OCI-LY7 (cell line): ENCODE measurements around the gene RALB. TPM values are rescaled to one million over a fixed set of nuclear protein-coding genes. Genes with fewer than 3 reads are reported as not detected.

Source experiments
- BruUV-seq: library from RNA; stranded (reverse); fragments of 400-500 nt; replicated peaks from 2 replicates; lab custom pipeline; 2021; lab: Mats Ljungman, UMichigan
- CTCF ChIA-PET: fragments of 300-600 bp; sonication (Branson Sonifier 250); formaldehyde crosslinking; loops from one replicate; lab custom pipeline; 2022; ENCODE audit warnings: antibody characterized with exemption; ENCODE audit not compliant: unreplicated experiment; lab: Charles Lee
- POLR2A ChIA-PET: fragments of 300-600 bp; sonication (Branson Sonifier 250); formaldehyde crosslinking; loops from one replicate; lab custom pipeline; 2022; ENCODE audit warnings: antibody characterized with exemption; lab: Charles Lee
- DNase-seq: peaks from one replicate; pipeline ENCODE4 v3.0.0-alpha.2; 2015; ENCODE audit warnings: low spot score
- H2AFZ ChIP-seq: fragments of 200-600 bp; sonication (generic), shearing (Covaris generic); 2 replicates; pipeline ENCODE4 v1.6.1; 2014; ENCODE audit warnings: mild to moderate bottlenecking, antibody characterized with exemption, low read length, moderate library complexity
- H3K27ac ChIP-seq: fragments of 200-600 bp; sonication (generic); 2 replicates; pipeline ENCODE4 v1.5.1; 2014; ENCODE audit warnings: mixed run types, low read depth, mild to moderate bottlenecking, moderate library complexity, low read length, inconsistent platforms; ENCODE audit not compliant: poor library complexity, severe bottlenecking
- H3K36me3 ChIP-seq: fragments of 200-600 bp; sonication (generic); 2 replicates; pipeline ENCODE4 v1.6.1; 2014; ENCODE audit warnings: mild to moderate bottlenecking, antibody characterized with exemption, low read length, moderate library complexity, mixed read lengths; ENCODE audit not compliant: insufficient read depth
- H3K4me1 ChIP-seq: fragments of 200-600 bp; sonication (generic); 2 replicates; pipeline ENCODE4 v1.5.1; 2014; ENCODE audit warnings: mild to moderate bottlenecking, low read length; ENCODE audit not compliant: insufficient read depth, poor library complexity, severe bottlenecking
- H3K4me2 ChIP-seq: fragments of 200-600 bp; sonication (generic); 2 replicates; pipeline ENCODE4 v1.6.1; 2014; ENCODE audit warnings: mild to moderate bottlenecking, low read length
- H3K4me3 ChIP-seq: fragments of 200-600 bp; sonication (generic); 2 replicates; pipeline ENCODE4 v1.5.1; 2014; ENCODE audit warnings: mild to moderate bottlenecking, low read depth, low read length; ENCODE audit not compliant: poor library complexity, severe bottlenecking
- H3K79me2 ChIP-seq: fragments of 200-600 bp; sonication (generic); 2 replicates; pipeline ENCODE4 v1.6.1; 2016; ENCODE audit warnings: low read depth, mild to moderate bottlenecking, low read length, moderate library complexity, mixed read lengths; ENCODE audit not compliant: insufficient read depth
- H3K9me2 ChIP-seq: fragments of 200-600 bp; sonication (generic); 2 replicates; pipeline ENCODE4 v1.6.1; 2016; ENCODE audit warnings: mild to moderate bottlenecking, low read length, mixed read lengths; ENCODE audit not compliant: insufficient read depth
- H3K9me3 ChIP-seq: fragments of 200-600 bp; sonication (generic); 2 replicates; pipeline ENCODE4 v1.6.1; 2014; ENCODE audit warnings: mild to moderate bottlenecking, mixed run types, low read length, mixed read lengths
- H4K20me1 ChIP-seq: fragments of 200-600 bp; sonication (generic); 2 replicates; pipeline ENCODE4 v1.6.1; 2014; ENCODE audit warnings: mild to moderate bottlenecking, antibody characterized with exemption, low read length, moderate library complexity, mixed read lengths; ENCODE audit not compliant: insufficient read depth
- EZH2phosphoT487 ChIP-seq: fragments of 200-600 bp; sonication (generic); IDR thresholded peaks from 2 replicates; pipeline ENCODE4 v1.6.1; 2018; ENCODE audit warnings: low read depth, borderline replicate concordance, mild to moderate bottlenecking, mixed run types, antibody characterized with exemption, low read length, moderate library complexity, mixed read lengths
- intact Hi-C: fragments of 100-400 bp; cut with micrococcal nuclease; formaldehyde crosslinking; loops from one replicate; pipeline ENCODE4 v1.10.0; 2022; ENCODE audit not compliant: unreplicated experiment
- total RNA-seq, 2 experiments: library from RNA; depleted of rRNA in 1 of 2; stranded (reverse); fragments of >200 nt in 1 of 2; shearing (Covaris generic) in 1 of 2; gene quantifications; 2 replicates each; pipeline ENCODE4 v1.2.3, GENCODE V29; 2014 to 2022
- TF ChIP-seq, protein P1 (sequence below): fragments of 200-600 bp; sonication (generic); conservative IDR thresholded peaks from 2 replicates; pipeline ENCODE4 v1.5.1; 2014; ENCODE audit warnings: mild to moderate bottlenecking, antibody characterized with exemption, low read length, moderate library complexity, mixed read lengths

RALB gene
- total RNA-seq, 2 experiments from 2014 or later = 16.2 to 23.6 TPM

DNA sequence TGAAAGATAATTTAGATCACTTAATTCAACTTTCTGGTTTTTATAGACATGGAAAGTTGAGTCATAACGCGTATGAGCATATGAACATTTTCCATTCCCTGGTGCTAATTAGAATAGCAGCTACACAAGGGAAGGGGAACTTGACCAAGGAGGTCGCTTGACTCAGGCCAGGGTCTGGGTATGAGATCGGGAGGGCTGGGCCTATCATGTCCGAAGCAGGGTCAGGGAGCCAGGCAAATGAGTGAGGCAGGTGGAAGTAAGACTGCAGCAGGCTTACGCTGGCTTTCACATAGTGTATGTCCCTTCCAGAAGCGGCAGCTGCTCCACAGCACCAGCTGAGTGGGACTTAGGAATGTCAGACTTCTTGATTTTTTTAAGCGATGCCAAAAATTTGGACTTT, 14.7 kb downstream of the RALB start:
- H2AFZ ChIP-seq = no peak overlapping the region
- intact Hi-C loops = no loop called here
- no peaks in the 10 kb centered on the region for H3K36me3 ChIP-seq
- no peaks in the 10 kb centered on the region for H3K4me1 ChIP-seq
- H3K4me2 ChIP-seq = no peak overlapping the region
- BruUV-seq = no TSS peak
- no peaks in the 10 kb centered on the region for H3K9me3 ChIP-seq
- no peak for TF ChIP-seq EZH2phosphoT487
- TF ChIP-seq, protein P1, sequence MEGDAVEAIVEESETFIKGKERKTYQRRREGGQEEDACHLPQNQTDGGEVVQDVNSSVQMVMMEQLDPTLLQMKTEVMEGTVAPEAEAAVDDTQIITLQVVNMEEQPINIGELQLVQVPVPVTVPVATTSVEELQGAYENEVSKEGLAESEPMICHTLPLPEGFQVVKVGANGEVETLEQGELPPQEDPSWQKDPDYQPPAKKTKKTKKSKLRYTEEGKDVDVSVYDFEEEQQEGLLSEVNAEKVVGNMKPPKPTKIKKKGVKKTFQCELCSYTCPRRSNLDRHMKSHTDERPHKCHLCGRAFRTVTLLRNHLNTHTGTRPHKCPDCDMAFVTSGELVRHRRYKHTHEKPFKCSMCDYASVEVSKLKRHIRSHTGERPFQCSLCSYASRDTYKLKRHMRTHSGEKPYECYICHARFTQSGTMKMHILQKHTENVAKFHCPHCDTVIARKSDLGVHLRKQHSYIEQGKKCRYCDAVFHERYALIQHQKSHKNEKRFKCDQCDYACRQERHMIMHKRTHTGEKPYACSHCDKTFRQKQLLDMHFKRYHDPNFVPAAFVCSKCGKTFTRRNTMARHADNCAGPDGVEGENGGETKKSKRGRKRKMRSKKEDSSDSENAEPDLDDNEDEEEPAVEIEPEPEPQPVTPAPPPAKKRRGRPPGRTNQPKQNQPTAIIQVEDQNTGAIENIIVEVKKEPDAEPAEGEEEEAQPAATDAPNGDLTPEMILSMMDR = no peak
- ChIA-PET CTCF (no interaction called here), POLR2A (interaction anchor here (0.9 kb wide), 1 partner anchor 10 kb away, joined by 4 read pairs; no protein-coding TSS in a partner anchor)
- no peaks in the 10 kb centered on the region for H4K20me1 ChIP-seq
- no peak overlapping the region for H3K4me3 ChIP-seq
- no peak overlapping the region for H3K27ac ChIP-seq
- H3K79me2 ChIP-seq = no peaks in the 10 kb centered on the region
- no peak for DNase-seq
- no peaks in the 10 kb centered on the region for H3K9me2 ChIP-seq

DNA sequence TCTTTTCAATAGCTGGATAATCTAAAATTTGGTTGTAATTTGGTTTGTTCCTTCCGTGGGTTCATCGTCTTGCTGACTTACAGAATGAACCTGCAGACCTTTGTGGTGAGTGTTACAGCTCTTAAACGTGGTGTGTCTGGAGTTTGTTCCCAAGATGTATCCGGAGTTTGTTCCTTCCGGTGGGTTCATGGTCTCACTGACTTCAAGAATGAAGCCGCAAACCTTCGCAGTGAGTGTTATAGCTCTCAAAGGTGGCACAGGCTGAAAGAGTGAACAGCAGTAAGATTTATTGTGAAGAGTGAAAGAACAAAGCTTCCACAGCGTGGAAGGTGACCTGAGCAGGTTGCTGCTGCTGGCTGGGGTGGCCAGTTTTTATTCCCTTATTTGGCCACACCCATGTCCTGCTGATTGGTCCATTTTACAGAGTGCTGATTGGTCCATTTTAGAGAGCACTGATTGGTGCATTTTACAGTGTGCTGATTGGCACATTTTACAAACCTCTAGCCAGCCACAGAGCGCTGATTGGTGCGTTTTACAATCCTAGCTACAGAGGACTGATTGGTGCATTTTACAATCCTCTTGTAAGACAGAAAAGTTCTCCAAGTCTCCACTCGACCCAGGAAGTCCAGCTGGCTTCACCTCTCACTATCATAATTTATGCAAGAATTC, 16.6 kb downstream of the RALB start:
- no peaks in the 10 kb centered on the region for H3K9me2 ChIP-seq
- intact Hi-C loops = no loop called here

More for the DNA sequence above, 16.6 kb downstream of the RALB start:
- H3K27ac ChIP-seq = no peak overlapping the region
- H3K9me3 ChIP-seq = no peaks in the 10 kb centered on the region
- no peak overlapping the region for H2AFZ ChIP-seq
- H3K4me3 ChIP-seq = no peak overlapping the region
- TF ChIP-seq, protein P1 = no peak
- TF ChIP-seq EZH2phosphoT487 = no peak
- DNase-seq = peak; percentile 9
- POLR2A ChIA-PET = interaction anchor here (0.6 kb wide), 1 partner anchor 210 kb away, joined by 3 read pairs; no protein-coding TSS in a partner anchor
- H3K36me3 ChIP-seq = no peaks in the 10 kb centered on the region
- no peaks in the 10 kb centered on the region for H3K79me2 ChIP-seq
- CTCF ChIA-PET = interaction anchor here (1.2 kb wide), 1 partner anchor 14 kb away, joined by 3 read pairs; no protein-coding TSS in a partner anchor
- H3K4me1 ChIP-seq = no peaks in the 10 kb centered on the region
- no peak overlapping the region for H3K4me2 ChIP-seq
- BruUV-seq = no TSS peak
- no peaks in the 10 kb centered on the region for H4K20me1 ChIP-seq
